GM12878 (cell line): ENCODE measurements around the gene TSPYL4. TPM values are rescaled to one million over a fixed set of nuclear protein-coding genes. Genes with fewer than 3 reads are reported as not detected.

ENCODE experiments used
- ATAC-seq: fragments of 200-7000 bp; cut with Tn5 transposase; 3 replicates; pipeline ENCODE4 v1.9.1; 2020; ENCODE audit warnings: mild to moderate bottlenecking, moderate library complexity
- BruUV-seq: library from RNA; stranded (reverse); fragments of 400-500 nt; replicated peaks from 2 replicates; lab custom pipeline; 2021; lab: Mats Ljungman, UMichigan
- CTCF ChIA-PET: fragments of 300-600 bp; sonication (Branson Sonifier 250); formaldehyde crosslinking; extraction: SDS; loops from one replicate; lab custom pipeline; 2021; ENCODE audit warnings: inconsistent platforms; lab: Yijun Ruan, JAX
- POLR2A ChIA-PET: fragments of 350-600 bp; formaldehyde crosslinking; extraction: SDS; loops from one replicate; lab custom pipeline; 2021; ENCODE audit warnings: inconsistent platforms; lab: Charles Lee
- RAD21 ChIA-PET: fragments of 300-600 bp; sonication (Branson Sonifier 250); formaldehyde crosslinking; loops from one replicate; lab custom pipeline; 2023; ENCODE audit warnings: antibody characterized with exemption; ENCODE audit not compliant: unreplicated experiment; lab: Charles Lee
- SMC1A ChIA-PET: fragments of 300-600 bp; sonication (Branson Sonifier 250); formaldehyde crosslinking; loops from one replicate; lab custom pipeline; 2023; ENCODE audit not compliant: unreplicated experiment, uncharacterized antibody; lab: Charles Lee
- DNase-seq: peaks from one replicate; pipeline ENCODE4 v3.0.0-alpha.2; 2011; ENCODE audit warnings: low read depth, low spot score
- FAIRE-seq: peaks from 3 replicates; lab custom pipeline; 2011; peaks lifted over from hg19 to GRCh38; lab: Jason Lieb, UNC
- H2AFZ ChIP-seq: 2 replicates; pipeline ENCODE4 v1.6.0; 2011; ENCODE audit warnings: low read depth, low read length, control low read depth; ENCODE audit not compliant: control insufficient read depth
- H3K27ac ChIP-seq: 2 replicates; pipeline ENCODE4 v1.5.1; 2011; ENCODE audit warnings: control low read depth; ENCODE audit not compliant: control insufficient read depth, insufficient read depth
- H3K27me3 ChIP-seq, 2 experiments: replicated peaks in 1 of 2; 2 replicates each; pipeline versions ENCODE4 v1.6.0 to v1.6.1; 2011; ENCODE audit warnings: low read length in 1 of 2; ENCODE audit not compliant: control insufficient read depth in 2 of 2, insufficient read depth in 2 of 2
- H3K36me3 ChIP-seq, 2 experiments: 2 replicates each; pipeline ENCODE4 v1.5.1; 2011; ENCODE audit warnings: low read length in 1 of 2; ENCODE audit not compliant: control insufficient read depth in 2 of 2, insufficient read depth in 2 of 2
- H3K4me1 ChIP-seq: 2 replicates; pipeline ENCODE4 v1.6.1; 2011; ENCODE audit warnings: mild to moderate bottlenecking, low read length, moderate library complexity, mixed read lengths; ENCODE audit not compliant: control insufficient read depth, insufficient read depth
- H3K4me2 ChIP-seq: 2 replicates; pipeline ENCODE4 v1.6.0; 2011; ENCODE audit warnings: control low read depth; ENCODE audit not compliant: control insufficient read depth, insufficient read depth
- H3K4me3 ChIP-seq: fragments of 200-600 bp; sonication (generic); 2 replicates; pipeline ENCODE4 v1.5.1; 2016
- H3K79me2 ChIP-seq: 2 replicates; pipeline ENCODE4 v1.6.0; 2011; ENCODE audit warnings: low read length; ENCODE audit not compliant: control insufficient read depth, insufficient read depth
- H3K9ac ChIP-seq: 2 replicates; pipeline ENCODE4 v1.8.0; 2011; ENCODE audit warnings: low read length, control low read depth, mixed read lengths; ENCODE audit not compliant: control insufficient read depth, insufficient read depth
- H3K9me3 ChIP-seq: replicated peaks from 3 replicates; pipeline ENCODE4 v1.5.1; 2011; ENCODE audit warnings: mild to moderate bottlenecking, low read length; ENCODE audit not compliant: control insufficient read depth, insufficient read depth
- H4K20me1 ChIP-seq: 2 replicates; pipeline ENCODE4 v1.6.0; 2011; ENCODE audit not compliant: control insufficient read depth, insufficient read depth
- ATF7 ChIP-seq: fragments of 450-650 bp; IDR thresholded peaks from 2 replicates; pipeline ENCODE4 v1.6.1; 2016; ENCODE audit warnings: low read depth, mild to moderate bottlenecking
- BACH1 ChIP-seq: fragments of 450-650 bp; IDR thresholded peaks from 2 replicates; pipeline ENCODE4 v1.6.1; 2017; ENCODE audit warnings: mild to moderate bottlenecking, borderline replicate concordance
- CEBPZ ChIP-seq: fragments of 150-350 bp; IDR thresholded peaks from 2 replicates; pipeline ENCODE4 v1.6.1; 2016; ENCODE audit warnings: low read depth, low read length
- CREM ChIP-seq: IDR thresholded peaks from 2 replicates; pipeline ENCODE4 v1.6.1; 2014; ENCODE audit warnings: antibody characterized with exemption, low read depth
- CTCF ChIP-seq, 3 experiments: IDR thresholded peaks in 2 of 3; conservative IDR thresholded peaks in 1 of 3; 2 replicates each; pipeline ENCODE4 v1.5.1; 2011; ENCODE audit warnings: low read depth in 3 of 3, low read length in 3 of 3, mild to moderate bottlenecking in 3 of 3, control low read depth in 2 of 3, moderate library complexity in 2 of 3, inconsistent platforms in 1 of 3, mixed read lengths in 1 of 3; ENCODE audit not compliant: control insufficient read depth in 2 of 3, insufficient read depth in 1 of 3; ENCODE audit errors: extremely low read depth in 1 of 3
- RAD21 ChIP-seq: IDR thresholded peaks from 2 replicates; pipeline ENCODE4 v1.6.1; 2011; ENCODE audit warnings: mild to moderate bottlenecking, low read depth, low read length, moderate library complexity; ENCODE audit not compliant: insufficient read depth
- RELA ChIP-seq: fragments of 450-650 bp; IDR thresholded peaks from 2 replicates; pipeline ENCODE4 v1.8.0; 2014; ENCODE audit warnings: borderline replicate concordance; ENCODE audit not compliant: partially characterized antibody
- SKIL ChIP-seq: fragments of 450-650 bp; IDR thresholded peaks from 2 replicates; pipeline ENCODE4 v1.6.1; 2017; ENCODE audit warnings: mild to moderate bottlenecking, low read depth, inconsistent platforms; ENCODE audit not compliant: poor library complexity, severe bottlenecking
- WGBS: methylation state at CpG from one replicate; pipeline ENCODE4 v1.1.6; 2016; ENCODE audit warnings: low lambda C conversion rate; ENCODE audit not compliant: insufficient replicate concordance, insufficient coverage; ENCODE audit errors: missing lambda C conversion rate; 5-methylcytosine and 5-hydroxymethylcytosine counted together
- in situ Hi-C: fragments of 300-500 bp; cut with MboI; formaldehyde crosslinking; loops from 9 replicates; pipeline ENCODE4 v1.14.3; 2018; ENCODE audit warnings: mixed read lengths
- intact Hi-C: fragments of 100-400 bp; cut with micrococcal nuclease; formaldehyde crosslinking; loops from one replicate; pipeline ENCODE4 v1.14.2; 2022; ENCODE audit not compliant: unreplicated experiment
- polyA plus RNA-seq, 11 experiments: library from polyadenylated mRNA; depleted of rRNA in 4 of 11; unstranded in 6 of 11; stranded (reverse) in 5 of 11; fragments of >200 nt; fragmentation: Nextera tagmentation in 4 of 11; fragmentation: Illumina TruSeq in 1 of 11; extraction: Ambion mirVana in 4 of 11; extraction: Trizol in 1 of 11; gene quantifications; 1 replicate in 1 of 11; 2 replicates in 10 of 11; pipeline versions ENCODE4 v1.2.1 to v1.2.3, GENCODE V29; 2011 to 2016; ENCODE audit warnings: inconsistent platforms in 2 of 11, missing spikeins in 2 of 11, low read depth in 1 of 11
- total RNA-seq, 4 experiments: library from RNA; depleted of rRNA in 3 of 4; stranded (reverse); fragments of >200 nt in 3 of 4; fragmentation: Illumina TruSeq in 1 of 4; extraction: Trizol in 1 of 4; gene quantifications; 2 replicates each; pipeline versions ENCODE4 v1.2.1 to v1.2.3, GENCODE V29; 2013 to 2021
- TF ChIP-seq, protein P1 (sequence below): fragments of 450-650 bp; IDR thresholded peaks from 2 replicates; pipeline ENCODE4 v1.6.1; 2016; ENCODE audit warnings: mild to moderate bottlenecking

The TSPYL4 gene
- total and polyA plus RNA-seq, 10 of the 15 experiments (the other 5 are each of a cell fraction or from before 2014, with no cell fraction given): 1.5 to 27.6 (median 20.0) TPM

- ChIA-PET POLR2A (interaction anchor here (1.1 to 1.9 kb wide), 3 partner anchors 17 to 26 kb away, joined by 3 to 6 read pairs (median 4); partner anchors contain the start of gene TSPYL1), SMC1A (interaction anchor here (0.8 to 2.7 kb wide), 4 partner anchors 14 to 144 kb away, joined by 3 to 16 read pairs (median 4); partner anchors contain the start of gene TSPYL1), RAD21 (interaction anchor here (1.1 to 2.4 kb wide), 2 partner anchors 13 to 17 kb away, joined by 4 to 11 read pairs; no protein-coding TSS in a partner anchor)
- no peak overlapping the region for H2AFZ ChIP-seq
- no peak overlapping the region for H3K27ac ChIP-seq
- FAIRE-seq: no peak
- TF ChIP-seq, protein P1, sequence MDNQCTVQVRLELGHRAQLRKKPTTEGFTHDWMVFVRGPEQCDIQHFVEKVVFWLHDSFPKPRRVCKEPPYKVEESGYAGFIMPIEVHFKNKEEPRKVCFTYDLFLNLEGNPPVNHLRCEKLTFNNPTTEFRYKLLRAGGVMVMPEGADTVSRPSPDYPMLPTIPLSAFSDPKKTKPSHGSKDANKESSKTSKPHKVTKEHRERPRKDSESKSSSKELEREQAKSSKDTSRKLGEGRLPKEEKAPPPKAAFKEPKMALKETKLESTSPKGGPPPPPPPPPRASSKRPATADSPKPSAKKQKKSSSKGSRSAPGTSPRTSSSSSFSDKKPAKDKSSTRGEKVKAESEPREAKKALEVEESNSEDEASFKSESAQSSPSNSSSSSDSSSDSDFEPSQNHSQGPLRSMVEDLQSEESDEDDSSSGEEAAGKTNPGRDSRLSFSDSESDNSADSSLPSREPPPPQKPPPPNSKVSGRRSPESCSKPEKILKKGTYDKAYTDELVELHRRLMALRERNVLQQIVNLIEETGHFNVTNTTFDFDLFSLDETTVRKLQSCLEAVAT: no peak
- TF ChIP-seq CTCF (IDR thresholded peaks at IDR 0.05 in 2 of 3, conservative IDR thresholded peaks at IDR 0.05 in 1 of 3; ENCODE audit: control insufficient read depth in 2 of 3, extremely low read depth in 1 of 3, insufficient read depth in 1 of 3, low read depth in 3 of 3, low read length in 3 of 3) (no peak), ATF7 (no peak), CEBPZ (no peak), SKIL (no peak), RELA (no peak), CREM (no peak), RAD21 (no peak), BACH1 (no peak)
- TF ChIP-seq, all 136 proteins: peak for 0
- DNase-seq: no peak
- Histone ChIP-seq H3K9me3 (no peaks in the 10 kb centered on the region), H3K79me2 (peaks cover 38% of the 10 kb centered on the region), H3K27me3 (no peaks in the 10 kb centered on the region), H3K9ac (peak overlapping the region; percentile 92; the same call in 1 of the 2 replicates), H3K4me1 (peaks cover 13% of the 10 kb centered on the region), H4K20me1 (no peaks in the 10 kb centered on the region), H3K36me3 (no peaks in the 10 kb centered on the region), H3K4me2 (peak overlapping the region; percentile 95), H3K4me3 (peak overlapping the region; percentile 94; the same call in 1 of the 2 replicates)
- in situ Hi-C loops: no loop called here
- no peak for ATAC-seq
- WGBS: 98% methylated on average over 5 of the region's 5 CpGs
- CTCF ChIA-PET: interaction anchor here (0.6 to 3.8 kb wide), 9 partner anchors 13 to 317 kb away, joined by 3 to 37 read pairs (median 4); partner anchors contain the start of gene RWDD1
- intact Hi-C loops: loop anchor here (10.0 kb wide), 1 partner anchor 241 kb away; no protein-coding TSS in a partner anchor
- no TSS peak for BruUV-seq
Observed at GRCh38 chr6:116255246-116255800, 1.4 kb upstream of the TSPYL4 start.
